Tibial nerve (tissue), 4 donors: ENCODE results near the gene INPP5K. TPM values are rescaled to one million over a fixed set of nuclear protein-coding genes. Genes with fewer than 3 reads are reported as not detected.
"Not testable (repeated sequence)": the region's sequence is repeated elsewhere in the genome, so short reads cannot be mapped to it uniquely, and the experiment has no call there.

Experiments used
- DNase-seq, 2 donors: peaks; one replicate each; pipeline ENCODE4 v3.0.0-alpha.2; 2019; ENCODE audit warnings: low spot score in 2 of 2
- H3K27ac ChIP-seq, 4 donors: fragments of 200-600 bp; sonication (generic) in 3 of 4; one replicate each; pipeline ENCODE4 v1.5.1; 2017 to 2019; ENCODE audit warnings: mild to moderate bottlenecking in 1 of 4
- H3K27me3 ChIP-seq, 2 donors: fragments of 200-600 bp; sonication (generic) in 1 of 2; one replicate each; pipeline versions ENCODE4 v1.5.1 to v1.6.0; 2017 to 2019
- H3K36me3 ChIP-seq, 3 donors: fragments of 200-600 bp; sonication (generic); one replicate each; pipeline ENCODE4 v1.5.1; 2018 to 2019
- H3K4me1 ChIP-seq, 4 donors: fragments of 200-600 bp; sonication (generic) in 3 of 4; one replicate each; pipeline ENCODE4 v1.5.1; 2017 to 2019
- H3K4me3 ChIP-seq, 4 donors: fragments of 200-600 bp; sonication (generic) in 3 of 4; one replicate each; pipeline ENCODE4 v1.5.1; 2017 to 2019; ENCODE audit warnings: mild to moderate bottlenecking in 1 of 4, moderate library complexity in 1 of 4
- H3K9me3 ChIP-seq, 4 donors: fragments of 200-600 bp; sonication (generic) in 3 of 4; one replicate each; pipeline ENCODE4 v1.5.1; 2017 to 2019
- CTCF ChIP-seq, 5 experiments: fragments of 200-600 bp in 3 of 5; fragments of 450-650 bp in 2 of 5; sonication (generic) in 3 of 5; IDR thresholded peaks; one replicate each; pipeline ENCODE4 v1.5.1; 2016 to 2019; ENCODE audit warnings: antibody characterized with exemption in 5 of 5, mild to moderate bottlenecking in 3 of 5, moderate library complexity in 2 of 5
- EP300 ChIP-seq, 2 donors: sonication (generic); formaldehyde crosslinking; IDR thresholded peaks; one replicate each; pipeline ENCODE4 v1.6.1; 2017; ENCODE audit warnings: antibody characterized with exemption in 2 of 2, mild to moderate bottlenecking in 1 of 2
- POLR2A ChIP-seq, 2 donors: fragments of 450-650 bp; IDR thresholded peaks; one replicate each; pipeline ENCODE4 v1.6.1; 2017; ENCODE audit warnings: antibody characterized with exemption in 2 of 2, mild to moderate bottlenecking in 2 of 2, moderate library complexity in 2 of 2
- WGBS, 2 donors: methylation state at CpG; one replicate each; pipeline ENCODE4 v1.1.5; 2018; 5-methylcytosine and 5-hydroxymethylcytosine counted together
- total RNA-seq, 4 donors: library from RNA; depleted of rRNA; stranded (reverse); fragments of >200 nt; gene quantifications; one replicate each; pipeline ENCODE4 v1.1.0, GENCODE V29; 2016

The INPP5K gene
- total RNA-seq: 100 to 1,000 TPM in 2 of 4 donors, 10 to 100 TPM in 2; 67.9 to 110 (median 95.2) TPM

GRCh38 chr17:1516388-1517161 lies at the start of gene INPP5K:
TSS of gene INPP5K (minus strand) at chr17:1516612. CDS start at chr17:1516499, 113 bp downstream.
- H3K27ac ChIP-seq: peak within 1 kb of the TSS; percentile 85 to 97 (median 94)
- no peaks in the 10 kb centered on the region for H3K27me3 ChIP-seq
- H3K4me1 ChIP-seq: peaks cover 9 to 54% (median 43%) of the 10 kb centered on the region in 4 donors
- H3K36me3 ChIP-seq: peaks cover 0 to 43% (median 0%) of the 10 kb centered on the region in 3 donors
- TF ChIP-seq EP300 (IDR thresholded peaks at IDR 0.05): peak; percentile 94 to 95
- TF ChIP-seq CTCF (IDR thresholded peaks at IDR 0.05): peak in 3 of 5 experiments; percentile 8 to 52 (median 46)
- TF ChIP-seq POLR2A (IDR thresholded peaks at IDR 0.05): peak; percentile 66 to 81
- 0% methylated on average over 27 to 52 of the region's 91 CpGs for WGBS, 2 donors
- no peaks in the 10 kb centered on the region for H3K9me3 ChIP-seq
- DNase-seq: peak; percentile 90 to 93
- peak within 1 kb of the TSS; percentile 83 to 97 (median 91) for H3K4me3 ChIP-seq

- no peaks in the 10 kb centered on the region for H3K9me3 ChIP-seq
- H3K27me3 ChIP-seq: no peaks in the 10 kb centered on the region
- no peak for TF ChIP-seq CTCF (IDR thresholded peaks at IDR 0.05)
- TF ChIP-seq EP300 (IDR thresholded peaks at IDR 0.05): no peak
- TF ChIP-seq POLR2A (IDR thresholded peaks at IDR 0.05): no peak
- DNase-seq: no peak
- H3K4me1 ChIP-seq: peaks cover 0 to 17% (median 10%) of the 10 kb centered on the region in 4 donors
- H3K27ac ChIP-seq: no peak overlapping the region
- 46 to 56% methylated on average over 6 of the region's 6 CpGs for WGBS, 2 donors
- no peaks in the 10 kb centered on the region for H3K36me3 ChIP-seq
- H3K4me3 ChIP-seq: no peak overlapping the region
Observed at GRCh38 chr17:1565877-1566276, 49.5 kb upstream of the INPP5K start.

GRCh38 chr17:1563786-1564613 lies 47.6 kb upstream of the INPP5K start:
- Histone ChIP-seq H3K27ac (no peak overlapping the region), H3K4me1 (peaks cover 0 to 35% (median 29%) of the 10 kb centered on the region in 4 donors), H3K27me3 (no peaks in the 10 kb centered on the region), H3K9me3 (no peaks in the 10 kb centered on the region), H3K4me3 (no peak overlapping the region), H3K36me3 (no peaks in the 10 kb centered on the region)
- 73 to 74% methylated on average over 19 of the region's 19 CpGs for WGBS, 2 donors
- no peak for DNase-seq
- TF ChIP-seq EP300 (IDR thresholded peaks at IDR 0.05) (no peak), CTCF (IDR thresholded peaks at IDR 0.05) (no peak), POLR2A (IDR thresholded peaks at IDR 0.05) (no peak)

- WGBS, 2 donors: 79 to 82% methylated on average over 15 of the region's 15 CpGs
Observed at GRCh38 chr17:1563471-1563785, 47.0 kb upstream of the INPP5K start.

GRCh38 chr17:1562176-1562643 lies 45.8 kb upstream of the INPP5K start:
- TF ChIP-seq POLR2A (IDR thresholded peaks at IDR 0.05) (no peak), EP300 (IDR thresholded peaks at IDR 0.05) (no peak), CTCF (IDR thresholded peaks at IDR 0.05) (no peak)
- Histone ChIP-seq H3K36me3 (no peaks in the 10 kb centered on the region), H3K4me1 (peaks cover 0 to 52% (median 40%) of the 10 kb centered on the region in 4 donors), H3K9me3 (no peaks in the 10 kb centered on the region), H3K4me3 (peak overlapping the region; percentile 64 to 92 (median 82)), H3K27me3 (no peaks in the 10 kb centered on the region), H3K27ac (peak overlapping the region; percentile 79 to 92 (median 87))
- DNase-seq: no peak
- WGBS, 2 donors: 0% methylated on average over 40 of the region's 62 CpGs; no CpG with 5 or more reads in 1 of the 2 donors

More at GRCh38 chr17:1563471-1563785, 47.0 kb upstream of the INPP5K start:
- Histone ChIP-seq H3K4me3 (peak overlapping the region in 1 of 4 donors; percentile 90), H3K4me1 (peaks cover 0 to 41% (median 33%) of the 10 kb centered on the region in 4 donors)
- DNase-seq, H3K27me3 ChIP-seq, H3K9me3 ChIP-seq, H3K27ac ChIP-seq, H3K36me3 ChIP-seq: not testable (repeated sequence)
